Measurements from ENCODE around the gene SPINK8.

- TF ChIP-seq CTCF (conservative IDR thresholded peaks at IDR 0.05 in 1 of 2, IDR thresholded peaks at IDR 0.05 in 1 of 2; ENCODE audit: low read depth in 1 of 2, low read length in 2 of 2) = no peak
- no peak for TF ChIP-seq EZH2 (IDR thresholded peaks at IDR 0.05; ENCODE audit: low read length, missing control alignments)
Measured at GRCh38 chr3:48303021-48303420, 30.4 kb downstream of the SPINK8 start.
